SU-DHL-6 (cell line): ENCODE data around the gene FRMPD2.

Source experiments
- H2AFZ ChIP-seq: fragments of 200-600 bp; sonication (generic); 2 replicates; pipeline ENCODE4 v1.6.1; 2014; ENCODE audit warnings: low read depth, mild to moderate bottlenecking, moderate library complexity, mixed read lengths, antibody characterized with exemption, low read length; ENCODE audit not compliant: severe bottlenecking
- H3F3A ChIP-seq: fragments of 200-600 bp; shearing (Covaris generic); 2 replicates; pipeline ENCODE4 v1.6.0; 2016; ENCODE audit warnings: antibody characterized with exemption, mild to moderate bottlenecking; ENCODE audit not compliant: insufficient read depth
- H3K27ac ChIP-seq: fragments of 200-600 bp; sonication (generic); 2 replicates; pipeline ENCODE4 v1.5.1; 2016; ENCODE audit warnings: low read depth, mild to moderate bottlenecking, low read length, moderate library complexity, mixed read lengths
- H3K27me3 ChIP-seq: fragments of 200-600 bp; sonication (generic), shearing (Covaris generic); 2 replicates; pipeline ENCODE4 v1.6.0; 2014; ENCODE audit warnings: mild to moderate bottlenecking, low read length
- H3K36me3 ChIP-seq: fragments of 200-600 bp; sonication (generic); 2 replicates; pipeline ENCODE4 v1.6.1; 2014; ENCODE audit warnings: mild to moderate bottlenecking, low read length, mixed read lengths
- H3K4me2 ChIP-seq: fragments of 300-600, 200-600 bp; shearing (Covaris generic), sonication (generic); 2 replicates; pipeline ENCODE4 v1.6.0; 2014; ENCODE audit warnings: low read length, low read depth, mild to moderate bottlenecking; ENCODE audit not compliant: poor library complexity, severe bottlenecking
- H3K4me3 ChIP-seq: fragments of 200-600 bp; sonication (generic); 2 replicates; pipeline ENCODE4 v1.5.1; 2014; ENCODE audit warnings: antibody characterized with exemption, low read length, mild to moderate bottlenecking, mixed read lengths; ENCODE audit not compliant: insufficient read depth, poor library complexity, severe bottlenecking
- H3K79me2 ChIP-seq: fragments of 200-600 bp; sonication (generic); 2 replicates; pipeline ENCODE4 v1.6.1; 2014; ENCODE audit warnings: mild to moderate bottlenecking, low read length, moderate library complexity; ENCODE audit not compliant: insufficient read depth
- H3K9ac ChIP-seq: fragments of 200-600 bp; sonication (generic); 2 replicates; pipeline ENCODE4 v1.7.0; 2014; ENCODE audit warnings: mild to moderate bottlenecking, low read length
- H3K9me2 ChIP-seq: fragments of 200-600 bp; sonication (generic); replicated peaks from 2 replicates; pipeline ENCODE4 v1.6.1; 2014; ENCODE audit warnings: low read length; ENCODE audit not compliant: insufficient read depth
- H3K9me3 ChIP-seq: fragments of 200-600 bp; sonication (generic); 2 replicates; pipeline ENCODE4 v1.6.1; 2014; ENCODE audit warnings: low read length, mixed read lengths; ENCODE audit not compliant: insufficient read depth
- H4K20me1 ChIP-seq: fragments of 200-600 bp; sonication (generic); 2 replicates; pipeline ENCODE4 v1.6.1; 2014; ENCODE audit warnings: low read depth, mild to moderate bottlenecking, antibody characterized with exemption, low read length, moderate library complexity, mixed read lengths
- EZH2phosphoT487 ChIP-seq: fragments of 200-600 bp; sonication (generic), shearing (Covaris generic); conservative IDR thresholded peaks from 2 replicates; pipeline ENCODE4 v1.6.1; 2018; ENCODE audit warnings: mild to moderate bottlenecking, antibody characterized with exemption, low read length, moderate library complexity, mixed read lengths
- TF ChIP-seq, protein P1 (sequence below): fragments of 200-600 bp; sonication (generic); IDR thresholded peaks from one replicate; pipeline ENCODE4 v1.5.1; 2017; ENCODE audit warnings: antibody characterized with exemption, mild to moderate bottlenecking, low read length, moderate library complexity; ENCODE audit not compliant: insufficient read depth, poor library complexity, severe bottlenecking

Gene FRMPD2

DNA sequence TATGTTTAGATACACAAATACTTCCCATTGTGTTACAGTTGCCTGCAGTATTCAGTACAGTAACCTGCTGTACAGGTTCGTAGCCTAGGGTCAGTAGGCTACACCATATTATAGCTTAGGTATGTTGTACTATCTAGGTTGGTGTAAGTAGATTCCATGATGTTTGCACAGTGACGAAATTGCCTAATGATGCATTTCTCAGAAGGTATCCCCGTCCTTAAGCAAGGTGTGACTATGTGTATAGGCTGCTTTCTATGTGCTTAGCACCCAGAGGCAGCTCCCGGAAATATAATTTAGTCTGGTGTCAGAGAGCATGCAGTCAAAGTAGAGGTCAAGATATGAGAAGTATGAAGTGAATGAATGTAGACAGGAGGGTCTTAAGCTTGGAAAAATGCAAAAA, 41.7 kb upstream of the FRMPD2 start:
- Histone ChIP-seq H4K20me1 (peaks cover 17% of the 10 kb centered on the region), H3K4me2 (no peak overlapping the region), H3K79me2 (no peaks in the 10 kb centered on the region)

GRCh38 chr10:48314107-48314506, 39.6 kb upstream of the FRMPD2 start:
- no peak for TF ChIP-seq EZH2phosphoT487
- TF ChIP-seq, protein P1, sequence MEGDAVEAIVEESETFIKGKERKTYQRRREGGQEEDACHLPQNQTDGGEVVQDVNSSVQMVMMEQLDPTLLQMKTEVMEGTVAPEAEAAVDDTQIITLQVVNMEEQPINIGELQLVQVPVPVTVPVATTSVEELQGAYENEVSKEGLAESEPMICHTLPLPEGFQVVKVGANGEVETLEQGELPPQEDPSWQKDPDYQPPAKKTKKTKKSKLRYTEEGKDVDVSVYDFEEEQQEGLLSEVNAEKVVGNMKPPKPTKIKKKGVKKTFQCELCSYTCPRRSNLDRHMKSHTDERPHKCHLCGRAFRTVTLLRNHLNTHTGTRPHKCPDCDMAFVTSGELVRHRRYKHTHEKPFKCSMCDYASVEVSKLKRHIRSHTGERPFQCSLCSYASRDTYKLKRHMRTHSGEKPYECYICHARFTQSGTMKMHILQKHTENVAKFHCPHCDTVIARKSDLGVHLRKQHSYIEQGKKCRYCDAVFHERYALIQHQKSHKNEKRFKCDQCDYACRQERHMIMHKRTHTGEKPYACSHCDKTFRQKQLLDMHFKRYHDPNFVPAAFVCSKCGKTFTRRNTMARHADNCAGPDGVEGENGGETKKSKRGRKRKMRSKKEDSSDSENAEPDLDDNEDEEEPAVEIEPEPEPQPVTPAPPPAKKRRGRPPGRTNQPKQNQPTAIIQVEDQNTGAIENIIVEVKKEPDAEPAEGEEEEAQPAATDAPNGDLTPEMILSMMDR = no peak
- Histone ChIP-seq H3K27me3 (no peaks in the 10 kb centered on the region), H3K4me3 (no peak overlapping the region), H3F3A (no peaks in the 10 kb centered on the region), H2AFZ (no peak overlapping the region), H3K79me2 (no peaks in the 10 kb centered on the region), H3K9ac (no peak overlapping the region), H3K9me2 (no peaks in the 10 kb centered on the region), H3K36me3 (no peaks in the 10 kb centered on the region), H3K4me2 (no peak overlapping the region), H3K27ac (no peak overlapping the region), H4K20me1 (peaks cover 20% of the 10 kb centered on the region), H3K9me3 (no peaks in the 10 kb centered on the region)

More for the DNA sequence above, 41.7 kb upstream of the FRMPD2 start:
- Histone ChIP-seq H3K9me2 (no peaks in the 10 kb centered on the region), H3K9me3 (no peaks in the 10 kb centered on the region), H3F3A (no peaks in the 10 kb centered on the region), H3K36me3 (no peaks in the 10 kb centered on the region), H3K4me3 (no peak overlapping the region), H3K9ac (no peak overlapping the region), H3K27ac (no peak overlapping the region), H2AFZ (no peak overlapping the region), H3K27me3 (no peaks in the 10 kb centered on the region)
- TF ChIP-seq, protein P1 = no peak
- TF ChIP-seq EZH2phosphoT487 = no peak

- Histone ChIP-seq H3K9ac (no peak overlapping the region), H3K4me3 (no peak overlapping the region), H3K27me3 (no peaks in the 10 kb centered on the region), H3K9me2 (no peaks in the 10 kb centered on the region), H3K4me2 (no peak overlapping the region), H2AFZ (no peak overlapping the region), H3K36me3 (no peaks in the 10 kb centered on the region), H3F3A (peaks cover 9% of the 10 kb centered on the region), H3K9me3 (no peaks in the 10 kb centered on the region), H3K27ac (no peak overlapping the region), H3K79me2 (no peaks in the 10 kb centered on the region; the same call in 1 of the 2 replicates), H4K20me1 (peaks cover 18% of the 10 kb centered on the region)
- no peak for TF ChIP-seq EZH2phosphoT487
- TF ChIP-seq, protein P1 = no peak
These were observed 35.3 kb upstream of the FRMPD2 start for GRCh38 chr10:48309711-48310226.
